Parathyroid adenoma (tissue), 2 donors: ENCODE data around the gene PIK3AP1.

Experiments
- H2AFZ ChIP-seq: fragments of 300-600 bp; sonication (generic); one replicate; pipeline ENCODE4 v1.7.0; 2017; ENCODE audit warnings: antibody characterized with exemption, mild to moderate bottlenecking
- H3K27ac ChIP-seq: fragments of 300-600 bp; sonication (generic); one replicate; pipeline ENCODE4 v1.7.0; 2017
- H3K27me3 ChIP-seq: fragments of 300-600 bp; sonication (generic); one replicate; pipeline ENCODE4 v1.7.0; 2017; ENCODE audit warnings: low read length; ENCODE audit not compliant: control insufficient read depth, insufficient read depth
- H3K36me3 ChIP-seq: fragments of 300-600 bp; sonication (generic); one replicate; pipeline ENCODE4 v1.7.0; 2017; ENCODE audit warnings: low read length; ENCODE audit not compliant: control insufficient read depth, insufficient read depth
- H3K4me1 ChIP-seq: fragments of 300-600 bp; sonication (generic); one replicate; pipeline ENCODE4 v1.7.0; 2017; ENCODE audit warnings: control low read depth
- H3K4me2 ChIP-seq: fragments of 300-600 bp; sonication (generic); one replicate; pipeline ENCODE4 v1.7.0; 2017; ENCODE audit warnings: low read length
- H3K4me3 ChIP-seq: fragments of 300-600 bp; sonication (generic); one replicate; pipeline ENCODE4 v1.7.0; 2017; ENCODE audit warnings: low read depth, low read length
- H3K79me2 ChIP-seq: fragments of 300-600 bp; sonication (generic); one replicate; pipeline ENCODE4 v1.7.0; 2017; ENCODE audit warnings: control low read depth
- H3K9ac ChIP-seq: fragments of 300-600 bp; sonication (generic); one replicate; pipeline ENCODE4 v1.7.0; 2017; ENCODE audit warnings: mild to moderate bottlenecking
- H3K9me3 ChIP-seq: fragments of 300-600 bp; sonication (generic); one replicate; pipeline ENCODE4 v1.7.0; 2017; ENCODE audit warnings: low read length; ENCODE audit not compliant: control insufficient read depth
- CTCF ChIP-seq: fragments of 300-600 bp; sonication (generic); IDR thresholded peaks from one replicate; pipeline ENCODE4 v1.7.0; 2017; ENCODE audit warnings: antibody characterized with exemption, mild to moderate bottlenecking
- donor health status: primary hyperparathyroidism.

PIK3AP1 gene

GRCh38 chr10:96584474-96584873 lies 135.8 kb downstream of the PIK3AP1 start:
- no peak overlapping the region for H3K4me2 ChIP-seq
- no peaks in the 10 kb centered on the region for H3K36me3 ChIP-seq
- H3K4me3 ChIP-seq, result no peak overlapping the region
- no peak overlapping the region for H3K27ac ChIP-seq
- H3K27me3 ChIP-seq, result no peaks in the 10 kb centered on the region
- H2AFZ ChIP-seq, result no peak overlapping the region
- peaks cover 14% of the 10 kb centered on the region for H3K4me1 ChIP-seq
- no peak for TF ChIP-seq CTCF
- no peaks in the 10 kb centered on the region for H3K9me3 ChIP-seq
- no peak overlapping the region for H3K9ac ChIP-seq
- H3K79me2 ChIP-seq, result peaks cover 48% of the 10 kb centered on the region

GRCh38 chr10:96584035-96584434 lies 136.3 kb downstream of the PIK3AP1 start:
- Histone ChIP-seq H3K79me2 (peaks cover 47% of the 10 kb centered on the region), H3K9ac (no peak overlapping the region), H3K27ac (no peak overlapping the region), H3K4me2 (no peak overlapping the region), H3K9me3 (no peaks in the 10 kb centered on the region), H3K27me3 (no peaks in the 10 kb centered on the region), H3K36me3 (no peaks in the 10 kb centered on the region), H3K4me1 (peaks cover 14% of the 10 kb centered on the region), H3K4me3 (no peak overlapping the region), H2AFZ (no peak overlapping the region)
- TF ChIP-seq CTCF, result no peak

GRCh38 chr10:96579133-96579532 lies 141.2 kb downstream of the PIK3AP1 start:
- Histone ChIP-seq H2AFZ (no peak overlapping the region), H3K36me3 (no peaks in the 10 kb centered on the region), H3K9ac (no peak overlapping the region), H3K27me3 (no peaks in the 10 kb centered on the region), H3K4me1 (peaks cover 2% of the 10 kb centered on the region), H3K27ac (no peak overlapping the region), H3K4me2 (no peak overlapping the region), H3K9me3 (no peaks in the 10 kb centered on the region), H3K4me3 (no peak overlapping the region), H3K79me2 (peaks cover 44% of the 10 kb centered on the region)
- no peak for TF ChIP-seq CTCF

- peaks cover 44% of the 10 kb centered on the region for H3K79me2 ChIP-seq
- peaks cover 2% of the 10 kb centered on the region for H3K4me1 ChIP-seq
- H3K4me2 ChIP-seq, result no peak overlapping the region
- TF ChIP-seq CTCF, result no peak
- no peaks in the 10 kb centered on the region for H3K9me3 ChIP-seq
- H2AFZ ChIP-seq, result no peak overlapping the region
- no peaks in the 10 kb centered on the region for H3K36me3 ChIP-seq
- no peak overlapping the region for H3K9ac ChIP-seq
- no peak overlapping the region for H3K27ac ChIP-seq
- H3K27me3 ChIP-seq, result no peaks in the 10 kb centered on the region
- no peak overlapping the region for H3K4me3 ChIP-seq
Measured at GRCh38 chr10:96578633-96579032, 141.7 kb downstream of the PIK3AP1 start.

GRCh38 chr10:96578022-96578421 lies 142.3 kb downstream of the PIK3AP1 start:
- H3K4me2 ChIP-seq, result no peak overlapping the region
- H3K9ac ChIP-seq, result no peak overlapping the region
- peaks cover 44% of the 10 kb centered on the region for H3K79me2 ChIP-seq
- H3K27ac ChIP-seq, result no peak overlapping the region
- peaks cover 2% of the 10 kb centered on the region for H3K4me1 ChIP-seq
- no peak for TF ChIP-seq CTCF
- H2AFZ ChIP-seq, result no peak overlapping the region
- H3K36me3 ChIP-seq, result no peaks in the 10 kb centered on the region
- H3K4me3 ChIP-seq, result no peak overlapping the region
- no peaks in the 10 kb centered on the region for H3K27me3 ChIP-seq
- H3K9me3 ChIP-seq, result no peaks in the 10 kb centered on the region
